GM19463 (cell line): ENCODE results near the gene ENTHD1.
"Not testable (repeated sequence)": the region's sequence is repeated elsewhere in the genome, so short reads cannot be mapped to it uniquely, and the experiment has no call there.

Source experiments
- ATAC-seq: cut with Tn5 transposase; IDR thresholded peaks from one replicate; pipeline ENCODE4 v1.9.1; 2021; ENCODE audit warnings: mild to moderate bottlenecking, moderate library complexity; ENCODE audit not compliant: unreplicated experiment

Gene ENTHD1

GRCh38 chr22:39735776-39736175 is 157.8 kb downstream of the ENTHD1 start:
- ATAC-seq, result no peak

DNA sequence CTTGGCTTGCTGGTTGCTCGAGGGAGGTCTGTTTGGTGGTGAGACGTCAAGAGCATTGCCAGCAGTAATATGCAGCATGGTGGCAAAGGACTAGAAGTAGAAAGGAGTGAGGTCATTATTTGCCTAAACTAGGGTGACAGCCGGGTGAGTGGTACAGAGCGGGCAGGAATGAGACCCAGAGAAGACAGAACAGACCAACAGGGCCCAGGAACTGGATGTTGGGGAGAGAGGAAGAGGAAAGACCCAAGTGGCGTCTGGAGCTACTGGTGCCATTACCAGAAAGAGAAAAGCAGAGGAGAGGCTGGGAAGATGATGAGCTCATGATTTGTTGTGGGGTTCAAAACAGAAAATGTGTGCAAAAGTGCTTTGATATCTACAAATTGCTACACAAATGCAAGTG is 158.7 kb downstream of the ENTHD1 start:
- no peak for ATAC-seq

- ATAC-seq, result not testable (repeated sequence)
Observed at GRCh38 chr22:39734046-39734445, 159.5 kb downstream of the ENTHD1 start.

GRCh38 chr22:39733191-39733590 is 160.4 kb downstream of the ENTHD1 start:
- no peak for ATAC-seq

DNA sequence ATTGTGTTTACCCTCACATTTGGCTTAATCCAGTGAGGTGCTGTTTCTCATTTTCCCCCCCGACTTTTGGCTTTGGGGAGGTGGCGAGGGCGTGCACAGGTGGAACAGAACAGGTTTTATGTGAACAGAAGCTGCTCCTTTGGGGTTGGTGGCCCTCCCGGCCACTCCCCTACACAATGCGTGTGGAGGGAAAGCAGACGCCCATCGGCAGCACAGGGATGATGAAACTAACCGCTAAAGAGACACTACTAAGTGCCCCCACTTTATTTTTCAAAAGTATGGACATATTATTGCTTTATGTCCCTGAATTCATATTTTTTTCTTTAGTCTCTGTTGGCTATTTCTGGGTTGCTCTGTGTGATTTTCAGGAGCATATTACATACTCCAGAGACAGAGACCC is 160.9 kb downstream of the ENTHD1 start:
- ATAC-seq, result no peak

DNA sequence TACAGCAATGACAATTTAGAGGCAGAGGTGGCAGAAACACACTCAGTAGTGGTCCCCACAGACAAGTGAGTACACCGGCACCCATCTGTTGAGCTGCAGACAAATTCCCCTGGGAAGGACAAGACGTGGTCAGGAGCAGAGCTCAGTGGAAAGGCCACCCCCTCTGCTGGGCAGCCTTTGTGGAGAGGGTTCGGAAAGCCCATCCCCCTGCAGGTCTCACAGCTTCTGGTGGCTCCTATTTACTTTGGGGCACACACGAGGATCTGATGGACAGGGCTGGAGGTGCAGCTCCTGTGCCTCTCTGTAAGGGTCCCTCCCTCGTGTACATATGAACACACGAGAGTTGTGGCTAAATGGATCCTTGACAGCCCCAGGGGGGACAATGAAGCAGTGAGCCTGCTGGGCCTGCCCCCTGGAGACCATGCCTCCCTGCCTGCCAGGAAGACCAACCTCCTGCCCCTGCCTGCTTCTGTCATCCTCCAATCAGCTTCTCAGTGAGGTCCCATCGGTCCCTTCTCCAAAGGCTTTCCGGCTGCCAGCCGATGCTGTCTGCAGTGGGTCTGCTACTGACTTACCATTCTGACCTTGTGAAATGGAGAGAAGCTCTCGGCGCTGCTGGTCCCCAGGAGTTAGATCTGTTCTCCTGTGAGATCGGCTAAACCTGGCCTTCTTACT is 161.5 kb downstream of the ENTHD1 start:
- no peak for ATAC-seq

DNA sequence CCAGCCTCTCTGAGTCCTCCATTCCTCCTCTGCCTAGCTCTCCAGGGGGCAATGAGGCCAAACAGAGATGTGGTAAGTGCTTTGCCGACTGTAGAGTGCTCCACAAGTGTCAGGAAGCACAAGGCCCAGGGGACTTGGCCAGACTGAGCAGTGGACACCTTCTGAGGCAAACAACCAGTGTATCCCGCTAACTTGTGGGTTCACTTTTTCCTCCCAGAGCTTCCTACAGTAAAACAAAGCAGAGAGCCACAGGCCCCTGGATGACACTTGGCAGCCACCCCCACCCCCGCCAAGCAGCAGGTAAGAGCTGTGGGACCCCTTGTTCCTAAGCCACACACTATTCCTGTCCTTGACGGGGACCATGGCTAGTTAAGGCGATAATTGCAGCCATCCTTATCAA is 162.1 kb downstream of the ENTHD1 start:
- no peak for ATAC-seq

DNA sequence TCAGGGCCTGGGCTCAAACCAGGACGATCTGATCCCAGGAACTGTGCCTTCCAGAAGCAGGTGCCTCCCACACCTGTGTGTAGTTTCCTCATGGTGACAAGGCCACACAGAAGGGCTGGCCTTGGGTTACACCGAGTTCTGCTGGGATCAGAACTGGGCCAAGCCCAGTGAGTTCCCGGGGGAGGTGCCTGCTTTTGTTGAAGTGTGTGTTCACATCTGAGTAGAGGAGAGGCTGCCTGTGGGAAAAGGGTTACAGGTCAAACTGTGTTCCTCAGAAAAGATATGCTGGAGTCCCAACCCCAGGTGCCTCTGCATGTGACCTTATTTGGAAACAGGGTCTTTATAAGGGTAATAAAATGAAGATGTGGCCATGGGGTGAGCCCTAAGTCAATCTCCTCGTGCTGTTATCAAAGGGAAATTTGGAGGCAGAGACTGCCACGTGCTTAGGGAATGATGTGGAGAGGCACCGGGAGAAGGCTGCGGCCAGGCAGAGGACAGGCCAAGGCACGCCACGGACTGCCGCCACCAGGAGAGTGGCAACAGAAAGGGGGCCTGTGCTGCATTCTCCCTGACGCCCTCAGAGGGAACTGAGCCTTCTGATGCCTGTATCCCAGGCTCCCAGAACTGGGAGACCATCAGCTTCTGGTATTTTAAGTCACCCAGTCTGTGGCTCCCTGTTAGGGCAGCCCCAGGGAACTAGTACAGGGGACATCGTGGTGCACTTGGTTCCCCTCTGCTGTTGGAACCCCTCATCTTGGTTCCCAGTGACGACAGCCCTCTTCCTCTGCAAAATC is 164.2 kb downstream of the ENTHD1 start:
- ATAC-seq, result no peak

DNA sequence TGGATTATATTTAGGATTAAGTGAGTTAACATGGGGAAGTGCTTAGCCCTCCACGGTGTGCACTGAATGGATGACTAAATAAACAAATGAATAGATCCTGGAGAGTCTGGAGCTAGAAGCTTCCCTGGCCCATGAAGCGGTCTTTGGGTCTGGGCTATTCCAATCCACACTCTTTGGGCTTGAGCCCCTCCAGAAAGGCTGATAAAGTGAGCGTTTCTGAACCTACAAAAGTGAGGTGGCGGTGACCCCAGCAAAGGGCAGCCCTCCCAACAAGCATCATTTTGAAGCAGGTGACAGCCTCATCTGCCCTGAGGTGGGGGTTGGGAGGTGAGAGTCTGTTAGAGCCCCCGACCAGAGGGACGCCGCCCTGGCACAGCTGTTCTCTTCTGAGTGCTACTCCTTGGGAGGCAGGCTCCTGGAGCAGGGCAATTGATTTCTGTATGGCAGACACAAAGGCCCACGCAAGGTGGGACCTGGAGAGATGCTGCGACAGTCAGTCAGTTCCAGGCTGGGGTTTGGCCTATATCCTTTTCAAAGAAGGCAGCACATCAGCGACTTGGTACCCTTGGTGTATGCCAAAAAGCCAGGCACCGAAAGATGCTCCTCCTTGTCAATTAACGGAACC is 165.2 kb downstream of the ENTHD1 start:
- no peak for ATAC-seq

GRCh38 chr22:39727541-39727940 is 166.0 kb downstream of the ENTHD1 start:
- ATAC-seq, result no peak

- no peak for ATAC-seq
Observed at GRCh38 chr22:39725351-39726035, 168.1 kb downstream of the ENTHD1 start.

DNA sequence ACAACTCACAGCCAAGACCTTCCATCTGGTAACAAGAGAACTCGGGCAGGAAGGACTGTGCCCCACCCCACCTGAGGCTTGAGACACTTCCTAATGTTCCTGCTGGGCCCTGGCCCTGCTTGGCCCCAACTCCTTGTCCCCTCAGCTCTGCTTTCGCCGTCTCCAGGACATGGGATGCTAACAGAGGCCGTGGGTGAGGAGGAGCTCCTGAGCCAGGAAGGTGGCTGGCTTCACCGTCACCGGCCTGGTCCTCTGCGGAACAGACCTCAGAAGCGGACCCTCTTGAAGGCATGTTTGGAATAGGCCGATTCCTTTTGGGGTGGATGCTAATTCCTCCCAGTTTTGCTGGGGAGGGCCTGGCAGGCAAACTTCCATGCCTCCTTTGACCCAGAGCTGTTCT is 168.7 kb downstream of the ENTHD1 start:
- no peak for ATAC-seq

DNA sequence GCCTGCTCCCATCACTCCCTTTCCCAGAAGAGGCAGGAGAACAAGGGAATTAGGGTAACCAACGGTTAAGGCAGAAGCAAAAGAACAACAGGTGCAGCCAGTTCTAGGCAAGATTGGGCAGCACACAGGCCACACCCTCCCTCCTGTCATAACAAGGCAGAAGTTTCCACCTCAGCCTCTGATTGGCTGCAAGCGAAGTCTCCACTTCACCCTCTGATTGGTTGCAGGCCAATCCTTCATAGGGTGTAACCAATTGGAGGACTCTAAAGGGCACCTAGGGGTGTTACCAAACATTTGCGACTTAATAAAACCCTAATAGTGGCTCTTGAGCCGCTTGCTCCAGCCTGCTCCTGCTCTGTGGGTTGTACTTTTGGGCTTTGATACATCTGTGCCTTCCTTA is 169.2 kb downstream of the ENTHD1 start:
- no peak for ATAC-seq

DNA sequence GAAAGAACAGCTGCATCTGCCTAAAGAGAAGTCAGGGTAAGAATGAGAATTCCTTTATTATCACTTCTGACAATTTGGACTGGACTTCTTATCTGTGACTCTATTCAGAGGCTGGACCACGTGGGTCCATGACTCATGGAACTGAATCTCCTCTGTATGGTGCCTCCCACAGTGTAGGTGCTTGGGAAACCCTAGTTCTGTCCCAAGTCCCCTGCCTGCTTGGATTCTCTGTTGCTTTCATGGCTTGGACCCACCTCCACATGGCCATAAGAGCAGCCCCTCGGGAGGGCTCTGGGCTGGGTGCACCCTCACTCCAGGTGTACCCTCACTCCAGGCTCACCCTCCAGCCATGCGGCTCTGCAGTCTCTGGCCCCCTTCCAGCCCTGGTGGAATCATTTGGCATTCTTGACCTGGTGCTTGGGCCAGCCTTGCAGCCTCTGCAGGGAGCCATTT is 169.6 kb downstream of the ENTHD1 start:
- ATAC-seq, result no peak

DNA sequence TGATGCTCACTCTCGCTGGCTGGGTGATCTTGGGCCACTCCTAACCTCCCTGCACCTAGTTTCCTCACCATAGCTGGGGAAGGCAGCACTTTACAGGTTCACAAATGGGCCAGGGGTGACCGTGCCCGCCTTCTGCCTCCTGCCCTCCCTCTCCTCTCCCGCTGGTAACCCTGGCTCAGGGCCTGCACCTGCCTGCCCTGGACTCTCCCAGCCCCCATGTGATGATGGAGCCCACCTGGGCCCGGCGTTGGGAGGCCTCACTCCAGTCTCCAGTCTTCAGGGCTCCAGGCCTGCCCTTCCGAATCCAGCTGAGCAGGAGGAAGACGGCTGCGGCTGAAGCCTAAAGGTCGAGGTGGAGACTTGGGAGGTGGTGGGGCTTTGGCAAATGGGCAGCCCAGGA is 170.1 kb downstream of the ENTHD1 start:
- ATAC-seq, result no peak

GRCh38 chr22:39722501-39722900 is 171.1 kb downstream of the ENTHD1 start:
- no peak for ATAC-seq

GRCh38 chr22:39722032-39722325 is 171.6 kb downstream of the ENTHD1 start:
- no peak for ATAC-seq

- ATAC-seq, result no peak
Observed at GRCh38 chr22:39721206-39722031, 172.1 kb downstream of the ENTHD1 start.

GRCh38 chr22:39719559-39720450 is 173.8 kb downstream of the ENTHD1 start:
- ATAC-seq, result no peak
